Neuronal stem cell (in vitro differentiated cells): Measurements from ENCODE around the gene CWC27.
"Not testable (repeated sequence)": the region's sequence is repeated elsewhere in the genome, so short reads cannot be mapped to it uniquely, and the experiment has no call there.

Experiments used
- DNase-seq: peaks from one replicate; pipeline ENCODE4 v3.0.0-alpha.2; 2013; ENCODE audit warnings: low spot score
- H2AFZ ChIP-seq: one replicate; pipeline ENCODE4 v1.6.1; 2013; ENCODE audit warnings: mild to moderate bottlenecking, low read length, inconsistent platforms
- H2AK5ac ChIP-seq: 2 replicates; pipeline ENCODE4 v1.6.1; 2013; ENCODE audit warnings: low read depth, mild to moderate bottlenecking, inconsistent platforms, low read length, moderate library complexity, mixed read lengths
- H2BK120ac ChIP-seq: 2 replicates; pipeline ENCODE4 v1.6.1; 2013; ENCODE audit warnings: low read depth, mild to moderate bottlenecking, inconsistent platforms, low read length, moderate library complexity, mixed read lengths
- H2BK12ac ChIP-seq: one replicate; pipeline ENCODE4 v1.6.1; 2013; ENCODE audit warnings: low read length, inconsistent platforms
- H2BK15ac ChIP-seq: 2 replicates; pipeline ENCODE4 v1.6.1; 2013; ENCODE audit warnings: mild to moderate bottlenecking, low read length, inconsistent platforms, mixed read lengths
- H2BK5ac ChIP-seq: one replicate; pipeline ENCODE4 v1.6.1; 2013; ENCODE audit warnings: inconsistent platforms, mild to moderate bottlenecking, low read length, moderate library complexity
- H3K14ac ChIP-seq: one replicate; pipeline ENCODE4 v1.6.1; 2013; ENCODE audit warnings: low read length, inconsistent platforms
- H3K18ac ChIP-seq: 2 replicates; pipeline ENCODE4 v1.6.1; 2013; ENCODE audit warnings: low read length, inconsistent platforms
- H3K23ac ChIP-seq: 2 replicates; pipeline ENCODE4 v1.6.1; 2013; ENCODE audit warnings: low read depth, mild to moderate bottlenecking, mixed read lengths, low read length, inconsistent platforms; ENCODE audit not compliant: poor library complexity
- H3K27ac ChIP-seq: replicated peaks from 3 replicates; pipeline ENCODE4 v1.5.1; 2013; ENCODE audit warnings: low read length, inconsistent platforms
- H3K27me3 ChIP-seq, 3 experiments: 2 replicates each; pipeline ENCODE4 v1.6.1; 2013; ENCODE audit warnings: low read length in 3 of 3, mild to moderate bottlenecking in 2 of 3, inconsistent platforms in 1 of 3, low read depth in 1 of 3, mixed read lengths in 1 of 3, moderate library complexity in 1 of 3; ENCODE audit not compliant: control insufficient read depth in 3 of 3, insufficient read depth in 3 of 3
- H3K36me3 ChIP-seq, 2 donors: replicated peaks in 1 of 2; 2 replicates each; pipeline ENCODE4 v1.6.1; 2013; ENCODE audit warnings: low read length in 2 of 2; ENCODE audit not compliant: control insufficient read depth in 2 of 2, insufficient read depth in 2 of 2
- H3K4ac ChIP-seq: 2 replicates; pipeline ENCODE4 v1.6.1; 2013; ENCODE audit warnings: inconsistent platforms, mild to moderate bottlenecking, low read length, moderate library complexity
- H3K4me1 ChIP-seq, 2 donors: 1 replicate in 1 of 2; 2 replicates in 1 of 2; pipeline ENCODE4 v1.6.1; 2013; ENCODE audit warnings: low read length in 2 of 2, low read depth in 1 of 2; ENCODE audit not compliant: control insufficient read depth in 2 of 2, insufficient read depth in 1 of 2
- H3K4me2 ChIP-seq: one replicate; pipeline ENCODE4 v1.6.1; 2013; ENCODE audit warnings: mild to moderate bottlenecking, low read length, inconsistent platforms; ENCODE audit not compliant: insufficient read depth, poor library complexity, severe bottlenecking
- H3K4me3 ChIP-seq, 2 donors: 2 replicates each; pipeline ENCODE4 v1.5.1; 2013; ENCODE audit warnings: low read length in 2 of 2, mild to moderate bottlenecking in 2 of 2, inconsistent platforms in 1 of 2, moderate library complexity in 1 of 2
- H3K79me1 ChIP-seq: one replicate; pipeline ENCODE4 v1.6.1; 2013; ENCODE audit warnings: low read depth, mild to moderate bottlenecking, inconsistent platforms, low read length, moderate library complexity
- H3K9ac ChIP-seq: one replicate; pipeline ENCODE4 v1.6.1; 2013; ENCODE audit warnings: mild to moderate bottlenecking, low read depth, low read length, inconsistent platforms; ENCODE audit not compliant: poor library complexity
- H3K9me3 ChIP-seq, 2 donors: replicated peaks in 1 of 2; 2 replicates each; pipeline versions ENCODE3 to v1.6.1; 2013; ENCODE audit warnings: low read length in 2 of 2, mild to moderate bottlenecking in 2 of 2, inconsistent platforms in 1 of 2, low read depth in 1 of 2, mixed read lengths in 1 of 2, moderate library complexity in 1 of 2; ENCODE audit not compliant: control insufficient read depth in 2 of 2, insufficient read depth in 1 of 2
- H4K8ac ChIP-seq: one replicate; pipeline ENCODE4 v1.6.1; 2013; ENCODE audit warnings: low read depth, mild to moderate bottlenecking, inconsistent platforms, low read length, moderate library complexity
- H4K91ac ChIP-seq: one replicate; pipeline ENCODE4 v1.6.1; 2013; ENCODE audit warnings: low read length, low read depth, mild to moderate bottlenecking, inconsistent platforms; ENCODE audit not compliant: poor library complexity
- WGBS, 2 donors: extraction: QIAGEN DNeasy Blood & Tissue Kit; methylation state at CpG; one replicate each; pipeline ENCODE4 v1.1.7; 2013; ENCODE audit warnings: missing lambda C conversion rate in 2 of 2, mixed read lengths in 1 of 2; ENCODE audit not compliant: insufficient read length in 2 of 2, insufficient replicate concordance in 1 of 2; ENCODE audit errors: extremely low coverage in 2 of 2; 5-methylcytosine and 5-hydroxymethylcytosine counted together

Gene CWC27

GRCh38 chr5:64826541-64826940 is 57.8 kb downstream of the CWC27 start:
- Histone ChIP-seq H3K27me3 (no peaks in the 10 kb centered on the region), H3K9me3 (no peaks in the 10 kb centered on the region), H4K91ac (no peak overlapping the region), H3K14ac (no peak overlapping the region), H3K23ac (no peak overlapping the region), H3K4me3 (no peak overlapping the region), H3K27ac (no peak overlapping the region), H3K79me1 (no peaks in the 10 kb centered on the region), H3K4me1 (no peaks in the 10 kb centered on the region), H2BK5ac (no peak overlapping the region), H4K8ac (no peak overlapping the region), H3K4me2 (no peak overlapping the region), H2BK120ac (no peak overlapping the region), H3K36me3 (no peaks in the 10 kb centered on the region), H3K9ac (no peak overlapping the region), H2BK12ac (no peak overlapping the region), H3K4ac (no peak overlapping the region), H2AFZ (no peak overlapping the region), H3K18ac (no peak overlapping the region), H2AK5ac (no peak overlapping the region), H2BK15ac (no peak overlapping the region)
- no CpG with 5 or more reads among the region's 1 CpG for WGBS, 2 donors
- no peak for DNase-seq

GRCh38 chr5:64827703-64828102 is 59.0 kb downstream of the CWC27 start:
- no peaks in the 10 kb centered on the region for H3K36me3 ChIP-seq
- H3K14ac ChIP-seq: no peak overlapping the region
- H3K18ac ChIP-seq: no peak overlapping the region
- H2AK5ac ChIP-seq: no peak overlapping the region
- no peak overlapping the region for H2BK5ac ChIP-seq
- H2BK12ac ChIP-seq: no peak overlapping the region
- no peaks in the 10 kb centered on the region for H3K79me1 ChIP-seq
- no peaks in the 10 kb centered on the region for H3K4me1 ChIP-seq
- H4K8ac ChIP-seq: no peak overlapping the region
- no peak overlapping the region for H3K4me2 ChIP-seq
- H3K4me3 ChIP-seq: no peak overlapping the region
- H2AFZ ChIP-seq: no peak overlapping the region
- H3K4ac ChIP-seq: no peak overlapping the region
- no peak overlapping the region for H2BK120ac ChIP-seq
- H3K9me3 ChIP-seq: no peaks in the 10 kb centered on the region
- no peak overlapping the region for H3K27ac ChIP-seq
- no CpG with 5 or more reads among the region's 4 CpGs for WGBS, 2 donors
- DNase-seq: no peak
- H4K91ac ChIP-seq: no peak overlapping the region
- H3K9ac ChIP-seq: no peak overlapping the region
- H3K23ac ChIP-seq: no peak overlapping the region
- no peaks in the 10 kb centered on the region for H3K27me3 ChIP-seq
- no peak overlapping the region for H2BK15ac ChIP-seq

GRCh38 chr5:64830650-64831049 is 61.9 kb downstream of the CWC27 start:
- not testable (repeated sequence) for H3K18ac ChIP-seq, H3K36me3 ChIP-seq, DNase-seq

GRCh38 chr5:64831996-64832395 is 63.3 kb downstream of the CWC27 start:
- Histone ChIP-seq H2AK5ac (no peak overlapping the region), H3K36me3 (no peaks in the 10 kb centered on the region), H3K4me2 (no peak overlapping the region), H3K9ac (no peak overlapping the region), H3K14ac (no peak overlapping the region), H3K18ac (no peak overlapping the region), H3K4me1 (no peaks in the 10 kb centered on the region), H3K9me3 (no peaks in the 10 kb centered on the region), H4K8ac (no peak overlapping the region), H3K23ac (no peak overlapping the region), H2AFZ (no peak overlapping the region), H3K4me3 (no peak overlapping the region), H2BK120ac (no peak overlapping the region), H3K79me1 (no peaks in the 10 kb centered on the region), H2BK15ac (no peak overlapping the region), H4K91ac (no peak overlapping the region), H2BK5ac (no peak overlapping the region), H3K27ac (no peak overlapping the region), H2BK12ac (no peak overlapping the region), H3K4ac (no peak overlapping the region), H3K27me3 (no peaks in the 10 kb centered on the region)
- DNase-seq: no peak
- no CpG with 5 or more reads among the region's 1 CpG for WGBS, 2 donors

More at GRCh38 chr5:64830650-64831049, 61.9 kb downstream of the CWC27 start:
- H3K14ac ChIP-seq, H3K23ac ChIP-seq, H4K8ac ChIP-seq, H3K4me2 ChIP-seq, H2AFZ ChIP-seq, H3K79me1 ChIP-seq, H2BK12ac ChIP-seq, H3K27ac ChIP-seq, H3K27me3 ChIP-seq, H3K4ac ChIP-seq, H3K4me3 ChIP-seq, H2AK5ac ChIP-seq, H3K9ac ChIP-seq, H2BK5ac ChIP-seq, H3K9me3 ChIP-seq, H3K4me1 ChIP-seq, H4K91ac ChIP-seq, H2BK120ac ChIP-seq, H2BK15ac ChIP-seq: not testable (repeated sequence)
